OCI-LY7 (cell line): ENCODE measurements around the gene ITGB8. TPM values are rescaled to one million over a fixed set of nuclear protein-coding genes. Genes with fewer than 3 reads are reported as not detected.

Experiments
- BruUV-seq: library from RNA; stranded (reverse); fragments of 400-500 nt; replicated peaks from 2 replicates; lab custom pipeline; 2021; lab: Mats Ljungman, UMichigan
- CTCF ChIA-PET: fragments of 300-600 bp; sonication (Branson Sonifier 250); formaldehyde crosslinking; loops from one replicate; lab custom pipeline; 2022; ENCODE audit warnings: antibody characterized with exemption; ENCODE audit not compliant: unreplicated experiment; lab: Charles Lee
- POLR2A ChIA-PET: fragments of 300-600 bp; sonication (Branson Sonifier 250); formaldehyde crosslinking; loops from one replicate; lab custom pipeline; 2022; ENCODE audit warnings: antibody characterized with exemption; lab: Charles Lee
- DNase-seq: peaks from one replicate; pipeline ENCODE4 v3.0.0-alpha.2; 2015; ENCODE audit warnings: low spot score
- H2AFZ ChIP-seq: fragments of 200-600 bp; sonication (generic), shearing (Covaris generic); 2 replicates; pipeline ENCODE4 v1.6.1; 2014; ENCODE audit warnings: mild to moderate bottlenecking, antibody characterized with exemption, low read length, moderate library complexity
- H3K27ac ChIP-seq: fragments of 200-600 bp; sonication (generic); 2 replicates; pipeline ENCODE4 v1.5.1; 2014; ENCODE audit warnings: mixed run types, low read depth, mild to moderate bottlenecking, moderate library complexity, low read length, inconsistent platforms; ENCODE audit not compliant: poor library complexity, severe bottlenecking
- H3K36me3 ChIP-seq: fragments of 200-600 bp; sonication (generic); 2 replicates; pipeline ENCODE4 v1.6.1; 2014; ENCODE audit warnings: mild to moderate bottlenecking, antibody characterized with exemption, low read length, moderate library complexity, mixed read lengths; ENCODE audit not compliant: insufficient read depth
- H3K4me1 ChIP-seq: fragments of 200-600 bp; sonication (generic); 2 replicates; pipeline ENCODE4 v1.5.1; 2014; ENCODE audit warnings: mild to moderate bottlenecking, low read length; ENCODE audit not compliant: insufficient read depth, poor library complexity, severe bottlenecking
- H3K4me2 ChIP-seq: fragments of 200-600 bp; sonication (generic); 2 replicates; pipeline ENCODE4 v1.6.1; 2014; ENCODE audit warnings: mild to moderate bottlenecking, low read length
- H3K4me3 ChIP-seq: fragments of 200-600 bp; sonication (generic); 2 replicates; pipeline ENCODE4 v1.5.1; 2014; ENCODE audit warnings: mild to moderate bottlenecking, low read depth, low read length; ENCODE audit not compliant: poor library complexity, severe bottlenecking
- H3K79me2 ChIP-seq: fragments of 200-600 bp; sonication (generic); 2 replicates; pipeline ENCODE4 v1.6.1; 2016; ENCODE audit warnings: low read depth, mild to moderate bottlenecking, low read length, moderate library complexity, mixed read lengths; ENCODE audit not compliant: insufficient read depth
- H3K9me2 ChIP-seq: fragments of 200-600 bp; sonication (generic); 2 replicates; pipeline ENCODE4 v1.6.1; 2016; ENCODE audit warnings: mild to moderate bottlenecking, low read length, mixed read lengths; ENCODE audit not compliant: insufficient read depth
- H3K9me3 ChIP-seq: fragments of 200-600 bp; sonication (generic); 2 replicates; pipeline ENCODE4 v1.6.1; 2014; ENCODE audit warnings: mild to moderate bottlenecking, mixed run types, low read length, mixed read lengths
- H4K20me1 ChIP-seq: fragments of 200-600 bp; sonication (generic); 2 replicates; pipeline ENCODE4 v1.6.1; 2014; ENCODE audit warnings: mild to moderate bottlenecking, antibody characterized with exemption, low read length, moderate library complexity, mixed read lengths; ENCODE audit not compliant: insufficient read depth
- CTCF ChIP-seq: fragments of 200-600 bp; sonication (generic); conservative IDR thresholded peaks from 2 replicates; pipeline ENCODE4 v1.5.1; 2014; ENCODE audit warnings: mild to moderate bottlenecking, antibody characterized with exemption, low read length, moderate library complexity, mixed read lengths
- EZH2phosphoT487 ChIP-seq: fragments of 200-600 bp; sonication (generic); IDR thresholded peaks from 2 replicates; pipeline ENCODE4 v1.6.1; 2018; ENCODE audit warnings: low read depth, borderline replicate concordance, mild to moderate bottlenecking, mixed run types, antibody characterized with exemption, low read length, moderate library complexity, mixed read lengths
- intact Hi-C: fragments of 100-400 bp; cut with micrococcal nuclease; formaldehyde crosslinking; loops from one replicate; pipeline ENCODE4 v1.10.0; 2022; ENCODE audit not compliant: unreplicated experiment
- total RNA-seq, 2 experiments: library from RNA; depleted of rRNA in 1 of 2; stranded (reverse); fragments of >200 nt in 1 of 2; shearing (Covaris generic) in 1 of 2; gene quantifications; 2 replicates each; pipeline ENCODE4 v1.2.3, GENCODE V29; 2014 to 2022

Gene ITGB8
- total RNA-seq, 2 experiments from 2014 or later, result not detected

DNA sequence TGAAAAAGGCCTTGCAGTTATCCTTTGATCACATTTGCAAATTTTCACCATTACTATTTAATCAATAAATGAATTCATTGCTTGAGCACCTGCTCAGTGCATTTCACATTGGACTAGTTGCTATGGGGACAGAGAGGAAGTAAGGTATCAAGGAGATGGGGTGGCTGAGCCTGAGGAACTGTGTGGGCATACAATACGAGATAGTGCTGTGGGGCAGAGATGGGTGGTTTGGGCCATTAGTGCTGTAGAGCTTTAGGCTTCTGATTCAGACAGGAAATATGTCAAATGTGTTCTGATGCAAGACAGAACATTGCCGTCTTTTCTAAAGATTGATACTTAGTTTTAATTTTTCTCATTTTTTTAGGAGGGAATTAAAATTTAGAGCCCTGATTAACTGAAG is 13.2 kb downstream of the ITGB8 start:
- Histone ChIP-seq H3K27ac (no peak overlapping the region), H3K4me3 (no peak overlapping the region), H3K9me3 (no peaks in the 10 kb centered on the region), H3K36me3 (no peaks in the 10 kb centered on the region), H4K20me1 (no peaks in the 10 kb centered on the region), H3K79me2 (no peaks in the 10 kb centered on the region), H3K4me1 (no peaks in the 10 kb centered on the region), H3K4me2 (no peak overlapping the region), H2AFZ (no peak overlapping the region), H3K9me2 (no peaks in the 10 kb centered on the region)
- intact Hi-C loops, result no loop called here
- CTCF ChIA-PET, result no interaction called here
- POLR2A ChIA-PET, result interaction anchor here (0.7 kb wide), 2 partner anchors 40 to 474 kb away, joined by 3 read pairs; no protein-coding TSS in a partner anchor
- DNase-seq, result no peak
- no TSS peak for BruUV-seq
- no peak for TF ChIP-seq EZH2phosphoT487
- no peak for TF ChIP-seq CTCF

DNA sequence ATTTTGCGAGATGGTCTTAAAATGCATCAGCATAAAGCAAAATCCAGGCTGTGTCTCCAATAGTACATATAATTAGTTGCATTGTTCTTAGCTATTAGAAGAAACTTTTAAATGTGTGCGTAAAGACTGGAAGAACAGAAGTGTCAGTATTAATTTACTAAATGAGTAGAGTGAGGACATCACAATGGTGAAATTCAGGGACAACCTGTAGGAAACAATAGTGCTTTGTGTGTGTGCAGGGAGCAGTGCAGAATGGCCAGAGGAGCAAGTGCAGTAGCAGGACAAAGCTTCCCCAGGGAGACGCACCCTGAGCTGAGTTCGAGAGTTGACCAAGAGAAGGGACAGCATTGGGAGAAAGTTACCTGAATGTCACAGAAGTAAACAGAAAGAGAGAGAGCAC is 13.7 kb downstream of the ITGB8 start:
- POLR2A ChIA-PET, result interaction anchor here (0.7 kb wide), 1 partner anchor 473 kb away, joined by 3 read pairs; no protein-coding TSS in a partner anchor

More for the DNA sequence above, 13.7 kb downstream of the ITGB8 start:
- CTCF ChIA-PET, result no interaction called here
- no peaks in the 10 kb centered on the region for H4K20me1 ChIP-seq
- no peaks in the 10 kb centered on the region for H3K4me1 ChIP-seq
- no peaks in the 10 kb centered on the region for H3K79me2 ChIP-seq
- TF ChIP-seq CTCF (no peak), EZH2phosphoT487 (no peak)
- no peaks in the 10 kb centered on the region for H3K9me2 ChIP-seq
- BruUV-seq, result no TSS peak
- no peak overlapping the region for H3K4me3 ChIP-seq
- no peaks in the 10 kb centered on the region for H3K36me3 ChIP-seq
- intact Hi-C loops, result no loop called here
- H2AFZ ChIP-seq, result no peak overlapping the region
- H3K9me3 ChIP-seq, result no peaks in the 10 kb centered on the region
- H3K27ac ChIP-seq, result no peak overlapping the region
- no peak overlapping the region for H3K4me2 ChIP-seq
- no peak for DNase-seq
